Neutrophil (primary cell): ENCODE measurements around the gene SDCBP2.

ENCODE experiments used
- H3K27ac ChIP-seq: fragments of 200-600 bp; sonication (generic); 2 replicates; pipeline ENCODE4 v1.5.1; 2016; ENCODE audit warnings: mild to moderate bottlenecking, moderate library complexity
- H3K27me3 ChIP-seq: fragments of 200-600 bp; sonication (generic); 2 replicates; pipeline ENCODE4 v1.6.0; 2016; ENCODE audit warnings: mild to moderate bottlenecking
- H3K36me3 ChIP-seq: fragments of 200-600 bp; sonication (generic); 2 replicates; pipeline ENCODE4 v1.5.1; 2017
- H3K4me1 ChIP-seq, 2 experiments: fragments of 200-600 bp in 1 of 2; sonication (generic) in 1 of 2; 1 replicate in 1 of 2; 2 replicates in 1 of 2; pipeline versions ENCODE4 v1.5.1 to v1.6.1; 2013 to 2016; ENCODE audit warnings: low read depth in 1 of 2, low read length in 1 of 2, mild to moderate bottlenecking in 1 of 2, moderate library complexity in 1 of 2; ENCODE audit not compliant: control insufficient read depth in 1 of 2, insufficient read depth in 1 of 2
- H3K4me3 ChIP-seq, 2 experiments: fragments of 200-600 bp in 1 of 2; sonication (generic) in 1 of 2; 1 replicate in 1 of 2; 2 replicates in 1 of 2; pipeline ENCODE4 v1.5.1; 2013 to 2016; ENCODE audit warnings: low read depth in 1 of 2, low read length in 1 of 2, mild to moderate bottlenecking in 1 of 2, moderate library complexity in 1 of 2
- H3K9me3 ChIP-seq: fragments of 200-600 bp; sonication (generic); 2 replicates; pipeline ENCODE4 v1.5.1; 2016
- CTCF ChIP-seq: fragments of 200-600 bp; sonication (generic); IDR thresholded peaks from 2 replicates; pipeline ENCODE4 v1.5.1; 2016; ENCODE audit warnings: antibody characterized with exemption

SDCBP2 gene

GRCh38 chr20:1299522-1299921 lies 29.4 kb downstream of the SDCBP2 start:
- no peak for TF ChIP-seq CTCF
- Histone ChIP-seq H3K4me1 (no peaks in the 10 kb centered on the region), H3K27ac (no peak overlapping the region), H3K36me3 (no peaks in the 10 kb centered on the region), H3K4me3 (no peak overlapping the region), H3K9me3 (no peaks in the 10 kb centered on the region), H3K27me3 (no peaks in the 10 kb centered on the region)

GRCh38 chr20:1298888-1299511 lies 29.9 kb downstream of the SDCBP2 start:
- Histone ChIP-seq H3K27ac (no peak overlapping the region), H3K4me1 (no peaks in the 10 kb centered on the region), H3K36me3 (no peaks in the 10 kb centered on the region), H3K27me3 (no peaks in the 10 kb centered on the region), H3K9me3 (no peaks in the 10 kb centered on the region), H3K4me3 (no peak overlapping the region)
- TF ChIP-seq CTCF: no peak

- no peaks in the 10 kb centered on the region for H3K27me3 ChIP-seq
- no peak for TF ChIP-seq CTCF
- H3K9me3 ChIP-seq: no peaks in the 10 kb centered on the region
- no peak overlapping the region for H3K4me3 ChIP-seq
- no peaks in the 10 kb centered on the region for H3K36me3 ChIP-seq
- no peaks in the 10 kb centered on the region for H3K4me1 ChIP-seq
- H3K27ac ChIP-seq: no peak overlapping the region
These were observed 30.8 kb downstream of the SDCBP2 start for GRCh38 chr20:1298166-1298565.

- H3K4me1 ChIP-seq: no peaks in the 10 kb centered on the region
- H3K27me3 ChIP-seq: peaks cover 4% of the 10 kb centered on the region
- no peak for TF ChIP-seq CTCF
- no peak overlapping the region for H3K4me3 ChIP-seq
- no peak overlapping the region for H3K27ac ChIP-seq
- no peaks in the 10 kb centered on the region for H3K9me3 ChIP-seq
- H3K36me3 ChIP-seq: no peaks in the 10 kb centered on the region
These were observed 31.5 kb downstream of the SDCBP2 start for GRCh38 chr20:1297486-1297885.

GRCh38 chr20:1296922-1297321 lies 32.0 kb downstream of the SDCBP2 start:
- TF ChIP-seq CTCF: no peak
- no peaks in the 10 kb centered on the region for H3K4me1 ChIP-seq
- H3K27ac ChIP-seq: no peak overlapping the region

More at GRCh38 chr20:1296922-1297321, 32.0 kb downstream of the SDCBP2 start:
- Histone ChIP-seq H3K27me3 (peaks cover 7% of the 10 kb centered on the region), H3K36me3 (no peaks in the 10 kb centered on the region), H3K9me3 (no peaks in the 10 kb centered on the region), H3K4me3 (no peak overlapping the region)
